ENCODE measurements around the gene ATP5F1C.
A peak's percentile ranks its signal among the peaks of the same experiment; 100 is the strongest.
"Not testable (repeated sequence)": the region's sequence is repeated elsewhere in the genome, so short reads cannot be mapped to it uniquely, and the experiment has no call there.

The ATP5F1C gene

DNA sequence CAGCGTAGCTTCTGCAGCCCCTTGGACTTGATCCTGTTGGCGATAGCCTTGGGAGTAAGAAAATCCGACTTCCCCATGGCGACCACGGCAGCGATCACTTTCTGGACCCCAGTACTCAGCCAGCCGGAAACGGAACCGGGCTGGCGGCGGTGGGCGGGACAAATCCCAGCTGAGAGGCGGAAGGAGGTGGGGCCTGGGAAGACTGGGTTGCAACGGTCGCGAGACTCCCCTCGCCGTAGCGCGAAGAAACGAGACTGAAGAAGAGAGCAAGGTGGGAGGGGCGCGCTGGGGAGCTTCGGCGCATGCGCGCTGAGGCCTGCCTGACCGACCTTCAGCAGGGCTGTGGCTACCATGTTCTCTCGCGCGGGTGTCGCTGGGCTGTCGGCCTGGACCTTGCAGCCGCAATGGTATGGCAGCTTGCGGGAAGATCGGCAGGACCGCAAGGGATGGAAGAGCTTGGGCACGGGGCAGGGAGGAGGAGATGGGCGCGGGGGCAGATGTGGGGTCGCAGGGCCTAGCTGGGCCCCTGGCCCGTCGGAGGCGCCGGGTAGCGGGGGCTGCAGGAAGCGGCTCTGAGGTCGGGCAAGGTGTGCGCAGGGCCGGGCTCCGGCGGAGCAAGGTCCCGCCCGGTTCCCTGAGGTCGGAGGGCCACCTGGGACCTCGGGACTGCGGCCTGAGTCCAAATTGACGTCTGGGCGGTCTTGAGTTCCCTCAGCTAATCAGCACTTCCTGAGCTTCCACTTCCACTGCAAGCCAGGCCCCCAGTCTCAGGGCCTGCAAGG is at the start of gene ATP5F1C, which contains the start of gene KIN:
Gene ATP5F1C (plus strand): TSS at position 321 of the 782 bp plus-strand sequence. CDS start 31 bp downstream, at position 352.
Gene KIN (minus strand): TSS at position 137 of the 782 bp plus-strand sequence. CDS start 60 bp downstream, at position 77.
- peak within 1 kb of the TSS; percentile 74 to 87 for H3K27ac ChIP-seq
- no peaks in the 10 kb centered on the region for H3K36me3 ChIP-seq
- peaks cover 0 to 71% (median 38%) of the 10 kb centered on the region in 4 donors for H3K4me1 ChIP-seq
- intact Hi-C loops (cut with DNase I; ENCODE audit: low total_unique reads) = no loop called here
- H3K4me3 ChIP-seq = peak within 1 kb of the TSS; percentile 65 to 100
- no peaks in the 10 kb centered on the region for H3K27me3 ChIP-seq
- peak; percentile 97 to 99 for DNase-seq
- TF ChIP-seq, protein P1, sequence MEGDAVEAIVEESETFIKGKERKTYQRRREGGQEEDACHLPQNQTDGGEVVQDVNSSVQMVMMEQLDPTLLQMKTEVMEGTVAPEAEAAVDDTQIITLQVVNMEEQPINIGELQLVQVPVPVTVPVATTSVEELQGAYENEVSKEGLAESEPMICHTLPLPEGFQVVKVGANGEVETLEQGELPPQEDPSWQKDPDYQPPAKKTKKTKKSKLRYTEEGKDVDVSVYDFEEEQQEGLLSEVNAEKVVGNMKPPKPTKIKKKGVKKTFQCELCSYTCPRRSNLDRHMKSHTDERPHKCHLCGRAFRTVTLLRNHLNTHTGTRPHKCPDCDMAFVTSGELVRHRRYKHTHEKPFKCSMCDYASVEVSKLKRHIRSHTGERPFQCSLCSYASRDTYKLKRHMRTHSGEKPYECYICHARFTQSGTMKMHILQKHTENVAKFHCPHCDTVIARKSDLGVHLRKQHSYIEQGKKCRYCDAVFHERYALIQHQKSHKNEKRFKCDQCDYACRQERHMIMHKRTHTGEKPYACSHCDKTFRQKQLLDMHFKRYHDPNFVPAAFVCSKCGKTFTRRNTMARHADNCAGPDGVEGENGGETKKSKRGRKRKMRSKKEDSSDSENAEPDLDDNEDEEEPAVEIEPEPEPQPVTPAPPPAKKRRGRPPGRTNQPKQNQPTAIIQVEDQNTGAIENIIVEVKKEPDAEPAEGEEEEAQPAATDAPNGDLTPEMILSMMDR (IDR thresholded peaks at IDR 0.05) = no peak
- no peaks in the 10 kb centered on the region for H3K9me3 ChIP-seq

DNA sequence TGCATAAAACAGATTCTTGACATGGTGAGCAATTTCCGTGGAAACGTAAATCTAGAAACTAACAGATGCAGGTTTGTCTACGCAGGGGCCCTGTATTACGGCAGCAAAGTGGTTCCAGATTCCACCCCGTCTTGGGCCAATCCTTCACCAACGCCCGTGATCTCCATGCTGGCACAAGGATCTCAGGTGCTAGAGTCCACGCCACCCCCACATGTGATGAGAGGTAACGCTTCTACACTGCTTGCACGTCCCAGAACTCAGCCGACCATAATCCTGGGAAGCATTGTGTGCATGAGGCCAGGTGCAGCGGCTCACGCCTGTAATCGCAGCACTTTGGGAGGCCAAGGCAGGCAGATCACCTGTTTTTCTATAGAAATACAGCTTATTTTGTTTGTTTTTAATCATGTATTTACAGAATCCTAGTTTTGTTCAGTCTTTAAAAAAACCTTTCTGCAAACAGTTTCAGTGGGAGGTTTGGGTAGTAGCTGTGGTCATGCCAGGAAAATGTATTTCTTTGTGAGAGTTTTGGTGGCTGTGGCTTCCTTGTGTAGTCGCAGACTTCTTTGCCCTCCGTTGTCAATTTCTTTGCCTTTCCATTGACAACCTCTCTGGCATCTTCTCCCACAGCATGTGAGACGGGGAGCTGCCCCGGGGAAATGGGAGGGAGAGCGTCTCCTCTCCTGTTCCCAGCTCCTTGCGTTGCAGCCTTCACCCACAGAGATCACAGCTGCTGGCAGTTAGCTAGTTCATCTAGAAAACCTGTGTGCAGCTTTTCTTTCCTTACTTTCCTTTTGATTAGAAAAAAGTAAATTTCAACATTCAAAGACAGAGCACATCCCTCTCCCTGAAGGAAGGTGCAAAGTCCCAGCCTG is 49.2 kb upstream of the ATP5F1C start:
- TF ChIP-seq, protein P1 (IDR thresholded peaks at IDR 0.05) = no peak
- intact Hi-C loops (cut with DNase I; ENCODE audit: low total_unique reads) = no loop called here
- no peak for DNase-seq

DNA sequence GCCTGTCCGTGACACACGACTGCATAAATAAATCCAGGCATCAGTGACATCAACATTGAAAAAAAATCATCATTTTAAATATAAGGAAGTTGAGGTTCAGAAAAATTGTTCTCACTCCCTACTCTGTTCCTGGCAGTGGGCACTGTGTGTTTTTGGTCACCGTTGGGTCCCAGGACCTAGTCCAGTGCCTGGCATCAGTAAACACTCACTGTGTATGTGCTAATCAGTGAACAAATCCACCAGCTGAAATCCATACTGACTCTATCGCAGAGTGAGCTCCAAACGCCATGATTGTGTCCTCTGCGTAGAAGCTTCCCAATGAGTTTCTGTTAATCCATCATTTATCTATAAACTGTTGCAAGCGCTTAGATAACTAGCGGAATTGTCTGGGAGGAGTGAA is 43.7 kb upstream of the ATP5F1C start:
- intact Hi-C loops (cut with DNase I; ENCODE audit: low total_unique reads) = no loop called here
- Histone ChIP-seq H3K36me3 (no peaks in the 10 kb centered on the region), H3K27ac (no peak overlapping the region), H3K27me3 (no peaks in the 10 kb centered on the region), H3K4me1 (no peaks in the 10 kb centered on the region), H3K4me3 (no peak overlapping the region), H3K9me3 (no peaks in the 10 kb centered on the region)
- TF ChIP-seq, protein P1 (IDR thresholded peaks at IDR 0.05) = no peak
- DNase-seq = no peak

More for the DNA sequence above, 49.2 kb upstream of the ATP5F1C start:
- no peaks in the 10 kb centered on the region for H3K36me3 ChIP-seq
- no peaks in the 10 kb centered on the region for H3K4me1 ChIP-seq
- no peaks in the 10 kb centered on the region for H3K27me3 ChIP-seq
- H3K9me3 ChIP-seq = no peaks in the 10 kb centered on the region
- H3K4me3 ChIP-seq = no peak overlapping the region
- H3K27ac ChIP-seq = no peak overlapping the region

DNA sequence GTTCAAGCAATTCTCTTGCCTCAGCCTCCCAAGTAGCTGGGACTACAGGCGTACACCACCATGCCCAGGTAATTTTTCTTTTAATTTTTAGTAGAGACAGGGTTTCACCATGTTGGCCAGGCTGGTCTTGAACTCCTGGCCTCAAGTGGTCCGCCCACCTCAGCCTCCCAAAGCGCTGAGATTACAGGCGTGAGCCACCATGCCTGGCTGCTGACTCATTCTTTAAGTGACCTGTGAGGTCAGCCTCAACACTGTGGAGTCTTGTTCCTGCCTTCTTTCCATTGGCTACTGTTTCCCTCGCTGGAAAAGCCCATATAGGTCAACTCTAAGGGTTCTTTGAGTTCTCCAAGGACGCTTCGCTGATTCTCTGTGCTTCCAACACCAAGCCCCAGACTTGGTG is 39.3 kb upstream of the ATP5F1C start:
- peaks cover 16 to 31% (median 16%) of the 10 kb centered on the region in 3 donors for H3K36me3 ChIP-seq
- intact Hi-C loops (cut with DNase I; ENCODE audit: low total_unique reads); H3K9me3 ChIP-seq; H3K27me3 ChIP-seq; H3K4me3 ChIP-seq; DNase-seq; H3K27ac ChIP-seq; H3K4me1 ChIP-seq: not testable (repeated sequence)

DNA sequence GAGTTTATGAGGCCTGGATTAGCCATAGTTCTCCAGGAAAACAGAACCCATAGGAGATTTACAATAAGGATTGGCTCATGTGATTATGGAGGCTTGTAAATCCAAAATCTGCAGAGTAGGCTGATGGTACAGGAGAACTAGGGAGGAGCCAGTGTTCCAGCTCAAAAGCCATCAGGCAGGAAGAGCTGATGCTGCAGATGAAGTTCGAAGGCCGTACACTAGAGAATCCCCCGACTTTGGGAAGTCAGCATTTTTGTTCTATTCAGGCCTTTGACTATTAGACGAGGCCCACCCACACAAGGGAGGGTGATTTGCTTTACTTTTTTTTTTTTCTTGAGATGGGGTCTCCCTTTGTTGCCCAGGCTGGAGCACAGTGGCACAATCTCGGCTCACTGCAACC is 37.8 kb upstream of the ATP5F1C start:
- TF ChIP-seq, protein P1 (IDR thresholded peaks at IDR 0.05) = no peak
- no peaks in the 10 kb centered on the region for H3K27me3 ChIP-seq
- intact Hi-C loops (cut with DNase I; ENCODE audit: low total_unique reads) = no loop called here
- no peaks in the 10 kb centered on the region for H3K9me3 ChIP-seq
- no peak overlapping the region for H3K27ac ChIP-seq
- H3K36me3 ChIP-seq = peaks cover 29 to 47% (median 32%) of the 10 kb centered on the region in 3 donors
- H3K4me1 ChIP-seq = no peaks in the 10 kb centered on the region
- DNase-seq = no peak
- H3K4me3 ChIP-seq = no peak overlapping the region

All from tibial artery (tissue), 4 donors.